HG02938 (cell line): ENCODE data around the gene OCA2.
"Not testable (repeated sequence)": the region's sequence is repeated elsewhere in the genome, so short reads cannot be mapped to it uniquely, and the experiment has no call there.

Experiments used
- ATAC-seq: cut with Tn5 transposase; IDR thresholded peaks from one replicate; pipeline ENCODE4 v1.9.1; 2021; ENCODE audit warnings: mild to moderate bottlenecking, moderate library complexity; ENCODE audit not compliant: unreplicated experiment

The OCA2 gene

GRCh38 chr15:27853624-27854455 lies 245.3 kb downstream of the OCA2 start:
- no peak for ATAC-seq

- ATAC-seq, result no peak
These were observed 247.3 kb downstream of the OCA2 start for GRCh38 chr15:27851858-27852210.

GRCh38 chr15:27850981-27851857 lies 247.9 kb downstream of the OCA2 start:
- no peak for ATAC-seq

- no peak for ATAC-seq
These were observed 249.1 kb downstream of the OCA2 start for GRCh38 chr15:27850050-27850449.

- ATAC-seq, result not testable (repeated sequence)
These were observed 250.2 kb downstream of the OCA2 start for GRCh38 chr15:27848936-27849335.

GRCh38 chr15:27847775-27848710 lies 251.1 kb downstream of the OCA2 start:
- no peak for ATAC-seq

GRCh38 chr15:27846722-27847395 lies 252.3 kb downstream of the OCA2 start:
- no peak for ATAC-seq

- ATAC-seq, result no peak
These were observed 253.4 kb downstream of the OCA2 start for GRCh38 chr15:27845535-27846369.

- no peak for ATAC-seq
These were observed 255.0 kb downstream of the OCA2 start for GRCh38 chr15:27844018-27844666.

- ATAC-seq, result no peak
These were observed 256.0 kb downstream of the OCA2 start for GRCh38 chr15:27843146-27843545.

GRCh38 chr15:27842526-27842925 lies 256.6 kb downstream of the OCA2 start:
- ATAC-seq, result no peak

- no peak for ATAC-seq
These were observed 263.7 kb downstream of the OCA2 start for GRCh38 chr15:27835233-27835939.

GRCh38 chr15:27834684-27835083 lies 264.4 kb downstream of the OCA2 start:
- ATAC-seq, result no peak

GRCh38 chr15:27833974-27834373 lies 265.1 kb downstream of the OCA2 start:
- no peak for ATAC-seq

GRCh38 chr15:27833178-27833577 lies 265.9 kb downstream of the OCA2 start:
- ATAC-seq, result no peak

- no peak for ATAC-seq
These were observed 266.9 kb downstream of the OCA2 start for GRCh38 chr15:27832237-27832596.

GRCh38 chr15:27831384-27832236 lies 267.5 kb downstream of the OCA2 start:
- no peak for ATAC-seq
